Measurements from ENCODE around the gene CDKN1C.

Gene CDKN1C

DNA sequence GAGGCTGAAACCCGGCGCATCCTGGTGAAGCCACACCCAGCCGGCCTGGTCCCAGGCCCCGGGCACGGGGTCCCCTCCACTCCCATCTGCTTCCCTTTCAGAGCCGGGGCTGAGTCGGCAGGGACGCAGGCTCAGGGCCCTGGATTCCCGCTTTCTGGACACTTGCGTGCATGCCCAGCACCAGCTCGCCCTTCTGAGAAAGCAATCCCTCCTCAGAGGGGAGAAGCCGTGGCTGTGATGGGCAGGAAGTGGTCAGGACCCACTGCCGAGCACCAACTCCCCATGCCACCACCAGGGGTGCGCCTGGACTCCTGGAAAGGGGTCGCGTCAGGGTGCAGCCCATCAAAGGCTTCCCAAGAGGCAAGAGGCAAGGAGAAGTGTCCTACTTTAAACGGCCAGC is 15.1 kb downstream of the CDKN1C start:
- H3K9me3 Mint-ChIP-seq = no peaks in the 10 kb centered on the region
- H3K4me1 Mint-ChIP-seq (ENCODE audit: low read depth in 2 of 2) = peaks cover 5 to 14% of the 10 kb centered on the region in 2 donors
- DNase-seq (no peak), ATAC-seq (replicated peaks) (no peak)
- peaks cover 37 to 74% of the 10 kb centered on the region in 2 donors for H3K27me3 Mint-ChIP-seq
- H3K27ac Mint-ChIP-seq = no peak overlapping the region
- H3K4me3 Mint-ChIP-seq = no peak overlapping the region
- H3K36me3 Mint-ChIP-seq (ENCODE audit: insufficient read depth) = no peaks in the 10 kb centered on the region

DNA sequence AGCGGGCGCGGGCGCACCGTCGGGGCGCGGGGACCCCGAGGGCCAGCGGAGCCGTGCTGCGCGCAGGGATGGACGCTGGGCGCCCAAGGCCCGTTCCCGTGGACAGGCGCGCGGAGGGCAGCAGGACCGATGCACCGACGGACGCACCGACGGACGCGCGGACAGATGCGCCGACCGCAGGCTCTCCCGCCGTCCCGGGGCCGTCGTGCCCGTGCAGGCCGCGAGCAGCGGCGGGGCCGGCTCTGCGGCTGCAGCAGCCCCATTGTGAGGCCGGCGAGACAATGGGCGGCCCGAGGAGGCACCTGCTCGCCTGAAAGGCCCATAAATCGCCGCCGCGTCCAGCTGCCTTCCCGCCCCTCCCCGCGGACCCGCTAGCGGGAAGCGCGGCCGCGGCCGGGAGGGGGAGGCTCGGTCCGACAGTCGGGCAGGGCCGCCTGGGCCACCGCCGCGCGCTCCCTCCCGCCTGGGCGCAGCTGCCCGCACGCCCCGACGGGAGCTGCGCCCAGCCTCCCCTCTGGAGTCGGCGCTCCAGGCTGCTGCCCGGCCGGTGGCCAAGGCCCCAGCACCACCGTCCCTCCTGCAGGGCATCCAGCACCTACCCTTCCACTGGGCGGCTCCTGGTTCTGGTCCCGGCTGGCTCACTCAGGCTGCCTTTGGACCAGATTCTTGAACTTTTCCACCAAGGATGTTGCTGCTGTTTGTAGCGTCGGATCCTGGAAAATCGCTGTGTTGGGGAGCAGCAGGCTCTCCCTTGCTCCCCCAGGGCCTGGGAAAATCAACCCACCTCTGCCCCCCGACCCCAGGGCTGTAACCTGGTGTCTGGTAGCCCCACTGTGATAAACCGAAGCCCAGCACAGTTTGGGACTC is 15.8 kb downstream of the CDKN1C start:
- no peak overlapping the region for H3K4me3 Mint-ChIP-seq
- no peak overlapping the region for H3K27ac Mint-ChIP-seq
- no peak for ATAC-seq (replicated peaks)
- no peaks in the 10 kb centered on the region for H3K36me3 Mint-ChIP-seq (ENCODE audit: insufficient read depth)
- no peak for DNase-seq
- H3K27me3 Mint-ChIP-seq = peaks cover 41 to 75% of the 10 kb centered on the region in 2 donors
- H3K9me3 Mint-ChIP-seq = no peaks in the 10 kb centered on the region
- peaks cover 5 to 14% of the 10 kb centered on the region in 2 donors for H3K4me1 Mint-ChIP-seq (ENCODE audit: low read depth in 2 of 2)

DNA sequence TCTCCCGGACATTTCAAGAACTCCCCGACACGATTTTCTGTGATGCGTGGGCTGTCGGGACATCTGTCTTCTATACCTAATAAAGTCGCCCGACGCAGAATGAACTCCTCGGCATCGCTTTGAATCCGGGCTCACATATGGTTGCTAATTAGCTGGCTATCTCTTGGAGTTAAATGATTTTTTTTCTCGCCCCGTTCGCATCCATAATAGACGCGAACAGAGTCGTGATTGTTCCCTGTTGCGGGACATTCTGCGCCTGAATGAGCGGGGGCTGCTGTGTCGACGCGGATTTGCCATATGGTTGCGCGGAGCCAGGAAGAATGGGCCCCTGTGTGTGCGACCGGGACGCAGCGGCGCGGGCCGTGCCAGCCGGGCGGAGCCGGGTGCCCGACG is 16.4 kb downstream of the CDKN1C start:
- H3K36me3 Mint-ChIP-seq (ENCODE audit: insufficient read depth) = no peaks in the 10 kb centered on the region
- H3K9me3 Mint-ChIP-seq = no peaks in the 10 kb centered on the region
- ATAC-seq (replicated peaks) (no peak), DNase-seq (no peak)
- H3K27me3 Mint-ChIP-seq = peaks cover 48 to 75% of the 10 kb centered on the region in 2 donors
- no peak overlapping the region for H3K27ac Mint-ChIP-seq
- no peak overlapping the region for H3K4me3 Mint-ChIP-seq
- peaks cover 5 to 14% of the 10 kb centered on the region in 2 donors for H3K4me1 Mint-ChIP-seq (ENCODE audit: low read depth in 2 of 2)

DNA sequence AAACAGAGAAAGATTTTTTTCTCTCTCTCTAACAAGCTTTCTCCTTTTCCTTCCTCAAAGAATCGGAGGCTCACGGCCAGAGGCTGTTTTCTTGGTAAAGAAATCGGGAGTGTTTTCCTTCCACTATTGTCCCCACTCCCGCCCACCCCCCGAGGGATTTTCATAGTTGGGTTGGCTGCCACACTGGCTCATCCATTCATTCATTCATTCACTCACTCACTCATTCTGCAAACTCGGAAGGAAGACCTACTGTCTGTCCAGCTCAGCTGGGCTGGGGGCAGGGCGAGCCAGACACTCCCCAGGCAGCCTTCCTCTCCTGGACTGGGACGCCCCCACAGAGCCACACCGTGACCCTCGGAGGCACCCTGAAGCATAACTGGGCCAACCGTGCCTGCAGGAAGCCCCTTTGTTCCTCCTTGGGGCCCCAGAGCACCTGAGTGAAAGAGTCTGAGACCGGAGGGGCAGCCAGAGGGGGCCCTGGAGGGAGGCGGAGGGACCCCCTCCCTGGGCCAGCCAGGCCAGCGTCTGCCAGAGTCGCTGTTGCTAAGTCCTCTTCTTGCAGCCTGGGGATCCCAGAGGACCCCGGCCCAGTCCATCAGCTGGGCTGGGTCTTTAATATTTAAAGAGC is 17.0 kb downstream of the CDKN1C start:
- H3K4me3 Mint-ChIP-seq = peak overlapping the region in 1 of 2 donors; percentile 29
- no peaks in the 10 kb centered on the region for H3K36me3 Mint-ChIP-seq (ENCODE audit: insufficient read depth)
- H3K9me3 Mint-ChIP-seq = no peaks in the 10 kb centered on the region
- H3K27ac Mint-ChIP-seq = no peak overlapping the region
- DNase-seq (no peak), ATAC-seq (replicated peaks) (no peak)
- peaks cover 53 to 76% of the 10 kb centered on the region in 2 donors for H3K27me3 Mint-ChIP-seq
- peaks cover 5 to 14% of the 10 kb centered on the region in 2 donors for H3K4me1 Mint-ChIP-seq (ENCODE audit: low read depth in 2 of 2)

DNA sequence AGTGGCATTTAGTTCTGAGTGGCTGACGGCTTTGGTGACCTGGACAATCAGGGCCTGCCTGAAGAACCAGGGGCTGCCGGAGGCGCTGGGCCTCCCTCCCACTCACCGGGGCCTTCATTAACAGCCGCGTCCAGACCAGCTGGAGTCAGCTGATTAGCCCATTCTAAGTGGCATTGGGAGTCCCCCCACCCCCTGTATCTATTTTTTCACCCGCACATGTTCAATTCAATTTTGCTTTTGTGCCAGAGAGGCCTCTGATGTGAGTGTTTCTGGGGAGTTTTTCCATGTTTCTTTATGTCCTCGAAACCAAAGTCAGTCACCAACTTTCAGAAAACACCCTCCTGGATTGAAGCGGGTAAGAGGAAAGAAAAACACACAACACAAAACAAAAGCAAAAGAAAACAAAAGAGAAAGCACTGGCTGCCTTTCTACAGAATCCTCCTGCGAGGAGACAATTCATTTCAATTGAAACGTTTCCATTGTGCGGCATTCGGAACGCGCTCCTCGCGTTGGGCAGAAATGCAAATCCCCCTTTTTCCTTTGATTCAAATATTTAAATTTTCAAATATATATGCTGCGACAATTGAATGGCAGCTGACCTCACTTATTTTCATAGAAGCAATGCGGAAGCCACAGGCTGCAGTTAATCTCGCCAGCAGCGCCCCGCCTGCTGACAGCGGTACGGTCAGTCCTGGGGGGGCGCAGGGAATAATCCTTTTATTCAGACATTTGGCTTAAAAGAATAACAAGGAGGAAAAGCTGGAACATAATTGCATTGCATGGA is 17.7 kb downstream of the CDKN1C start:
- ATAC-seq (replicated peaks) (no peak), DNase-seq (no peak)
- no peaks in the 10 kb centered on the region for H3K36me3 Mint-ChIP-seq (ENCODE audit: insufficient read depth)
- no peak overlapping the region for H3K27ac Mint-ChIP-seq
- no peaks in the 10 kb centered on the region for H3K9me3 Mint-ChIP-seq
- peaks cover 5 to 14% of the 10 kb centered on the region in 2 donors for H3K4me1 Mint-ChIP-seq (ENCODE audit: low read depth in 2 of 2)
- H3K4me3 Mint-ChIP-seq = peak overlapping the region in 1 of 2 donors; percentile 29
- H3K27me3 Mint-ChIP-seq = peaks cover 56 to 83% of the 10 kb centered on the region in 2 donors

DNA sequence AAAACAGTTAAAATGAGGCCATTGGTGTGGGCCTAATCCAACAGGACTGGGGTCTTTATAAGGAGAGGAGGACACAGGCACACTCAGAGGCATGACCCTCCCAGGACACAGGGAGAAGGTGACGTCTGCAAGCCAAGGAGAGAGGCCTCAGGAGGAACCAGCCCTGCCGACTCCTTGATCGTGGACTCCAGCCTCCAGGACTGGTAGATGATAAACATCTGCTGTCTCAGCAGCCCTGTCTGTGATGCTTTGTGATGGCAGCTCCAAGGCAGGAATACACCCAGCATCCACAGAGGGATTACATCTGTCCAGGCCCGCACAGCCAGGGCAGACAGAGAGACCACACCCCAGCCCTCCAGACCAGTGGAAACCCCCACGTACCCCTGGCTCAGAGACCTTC is 18.4 kb downstream of the CDKN1C start:
- H3K4me3 Mint-ChIP-seq = no peak overlapping the region
- ATAC-seq (replicated peaks) = no peak
- peaks cover 5 to 14% of the 10 kb centered on the region in 2 donors for H3K4me1 Mint-ChIP-seq (ENCODE audit: low read depth in 2 of 2)
- no peak for DNase-seq
- no peaks in the 10 kb centered on the region for H3K36me3 Mint-ChIP-seq (ENCODE audit: insufficient read depth)
- H3K27me3 Mint-ChIP-seq = peaks cover 56 to 81% of the 10 kb centered on the region in 2 donors
- no peak overlapping the region for H3K27ac Mint-ChIP-seq
- H3K9me3 Mint-ChIP-seq = no peaks in the 10 kb centered on the region

DNA sequence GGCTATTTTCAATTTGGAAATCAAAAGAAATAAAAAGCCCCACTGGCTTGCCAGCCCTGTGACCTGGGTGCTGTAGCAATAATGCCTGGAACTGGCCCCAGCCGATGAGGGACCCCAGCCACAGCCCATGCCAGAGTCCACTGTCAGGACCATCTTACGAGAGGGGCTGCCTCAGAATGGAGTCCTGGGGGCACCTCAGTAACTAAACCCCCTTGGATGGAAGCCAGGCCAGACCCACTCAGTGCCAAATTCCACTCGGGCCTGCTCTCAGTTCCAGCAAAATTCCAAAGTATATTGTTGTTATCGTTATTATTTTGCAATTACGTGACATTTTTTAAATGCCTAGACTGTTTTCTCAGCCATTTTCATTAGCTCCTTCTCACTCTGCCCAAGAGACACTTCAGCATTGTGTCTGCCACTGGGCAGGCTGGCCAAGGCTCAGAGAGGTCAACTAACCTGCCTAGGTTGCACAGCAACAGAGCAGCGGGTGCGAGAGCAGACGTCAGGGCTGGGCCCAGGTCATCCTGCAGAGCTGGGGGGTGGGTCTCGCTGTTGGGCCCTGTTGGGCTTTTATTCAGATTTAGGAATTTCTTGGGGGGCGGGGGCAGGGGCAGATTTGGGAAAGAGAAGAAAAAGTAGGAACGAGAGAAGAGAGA is 19.5 kb downstream of the CDKN1C start:
- Mint-ChIP-seq H3K4me3 (no peak overlapping the region), H3K27ac (no peak overlapping the region), H3K36me3 (ENCODE audit: insufficient read depth) (no peaks in the 10 kb centered on the region), H3K27me3 (peaks cover 51 to 80% of the 10 kb centered on the region in 2 donors), H3K4me1 (ENCODE audit: low read depth in 2 of 2) (peaks cover under 1 to 8% of the 10 kb centered on the region in 2 donors), H3K9me3 (no peaks in the 10 kb centered on the region)
- no peak for ATAC-seq (replicated peaks)
- no peak for DNase-seq

DNA sequence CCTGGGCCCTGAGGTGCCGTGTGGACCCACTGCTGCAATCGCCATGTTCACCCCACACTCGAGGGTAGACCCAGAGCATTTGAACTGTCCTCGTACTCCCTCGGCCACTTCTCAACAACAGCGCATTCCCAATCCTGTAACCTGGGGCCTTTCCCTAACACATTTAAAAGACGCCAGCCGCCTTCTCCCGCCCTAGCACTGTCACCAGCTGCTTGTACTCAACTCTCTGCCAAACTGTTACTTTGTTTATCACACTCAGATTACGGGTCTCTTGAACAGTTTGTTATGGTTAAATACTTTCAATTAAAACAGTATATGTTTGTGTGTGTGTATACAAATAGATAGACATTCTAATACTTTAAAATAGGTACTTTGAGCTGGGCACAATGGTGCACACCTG is 20.7 kb downstream of the CDKN1C start:
- no peaks in the 10 kb centered on the region for H3K36me3 Mint-ChIP-seq (ENCODE audit: insufficient read depth)
- no peak overlapping the region for H3K27ac Mint-ChIP-seq
- H3K27me3 Mint-ChIP-seq = peaks cover 49 to 81% of the 10 kb centered on the region in 2 donors
- H3K4me1 Mint-ChIP-seq (ENCODE audit: low read depth in 2 of 2) = peaks cover 0 to 7% of the 10 kb centered on the region in 2 donors
- H3K9me3 Mint-ChIP-seq = no peaks in the 10 kb centered on the region
- DNase-seq (no peak), ATAC-seq (replicated peaks) (no peak)
- H3K4me3 Mint-ChIP-seq = no peak overlapping the region

DNA sequence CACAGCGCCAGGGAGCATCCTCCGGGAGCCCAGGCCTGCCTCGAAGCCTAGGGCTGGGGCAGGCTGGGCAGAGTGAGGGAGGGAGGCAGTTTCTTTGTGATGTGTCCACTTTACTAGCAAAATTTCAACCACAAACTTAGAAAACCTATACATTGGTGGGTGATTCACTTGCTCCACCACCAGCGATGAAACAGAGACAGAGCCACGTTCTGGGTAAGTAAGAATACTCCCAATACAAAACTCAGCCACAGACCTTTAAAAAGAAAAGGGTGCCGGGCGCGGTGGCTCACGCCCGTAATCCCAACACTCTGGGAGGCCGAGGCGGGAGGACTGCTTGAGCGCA is 22.3 kb downstream of the CDKN1C start:
- no peak overlapping the region for H3K27ac Mint-ChIP-seq
- DNase-seq (no peak), ATAC-seq (replicated peaks) (no peak)
- peaks cover 0 to 4% of the 10 kb centered on the region in 2 donors for H3K4me1 Mint-ChIP-seq (ENCODE audit: low read depth in 2 of 2)
- H3K9me3 Mint-ChIP-seq = no peaks in the 10 kb centered on the region
- H3K4me3 Mint-ChIP-seq = no peak overlapping the region
- no peaks in the 10 kb centered on the region for H3K36me3 Mint-ChIP-seq (ENCODE audit: insufficient read depth)
- H3K27me3 Mint-ChIP-seq = peaks cover 43 to 77% of the 10 kb centered on the region in 2 donors

DNA sequence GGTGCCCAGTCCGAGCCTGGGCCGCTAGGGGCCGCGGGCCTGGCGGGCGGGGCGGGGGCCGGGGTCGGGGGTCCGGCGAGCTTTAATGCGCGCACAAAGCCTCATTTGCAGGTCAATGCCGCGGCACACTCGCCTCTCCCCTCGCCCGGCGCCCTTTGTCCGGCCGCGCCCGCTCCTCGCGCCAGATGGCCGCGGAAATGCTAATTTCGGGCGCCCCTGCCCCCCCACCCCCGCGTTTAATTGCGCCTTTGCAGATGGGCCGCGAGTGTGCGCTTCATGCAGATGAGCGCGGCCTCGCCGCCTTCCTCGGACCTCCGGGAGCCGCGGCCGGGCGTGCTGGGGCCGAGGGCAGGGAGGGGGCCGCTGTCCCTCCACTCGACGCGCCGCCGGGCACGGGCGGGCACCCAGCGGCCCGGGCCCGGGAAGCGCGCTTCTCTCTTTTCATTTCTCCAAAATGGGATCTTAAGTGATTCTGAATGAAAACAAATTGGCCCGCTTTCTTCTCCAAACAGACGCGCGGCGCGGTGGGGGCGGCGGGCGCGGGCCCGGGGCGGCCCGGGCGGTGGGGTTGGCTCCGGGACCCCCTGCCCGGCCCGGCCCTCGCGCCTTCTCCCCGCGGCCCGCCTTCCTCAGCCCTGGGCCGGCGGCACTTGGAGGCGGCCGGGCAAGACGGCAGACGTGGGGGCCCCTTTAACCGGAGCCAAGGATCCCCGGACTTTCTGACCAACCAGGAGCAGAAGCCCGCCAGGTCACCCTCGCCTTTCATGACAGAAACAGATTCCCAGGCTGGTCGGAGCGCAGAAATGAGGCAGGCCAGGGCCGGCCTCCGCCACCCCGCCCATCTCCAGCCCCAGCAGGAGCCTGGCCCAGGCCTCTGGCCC is 22.9 kb downstream of the CDKN1C start:
- Mint-ChIP-seq H3K27me3 (peaks cover 36 to 71% of the 10 kb centered on the region in 2 donors), H3K27ac (no peak overlapping the region), H3K4me1 (ENCODE audit: low read depth in 2 of 2) (peaks cover 0 to 2% of the 10 kb centered on the region in 2 donors), H3K9me3 (no peaks in the 10 kb centered on the region), H3K36me3 (ENCODE audit: insufficient read depth) (no peaks in the 10 kb centered on the region), H3K4me3 (no peak overlapping the region)
- DNase-seq (no peak), ATAC-seq (replicated peaks) (no peak)

DNA sequence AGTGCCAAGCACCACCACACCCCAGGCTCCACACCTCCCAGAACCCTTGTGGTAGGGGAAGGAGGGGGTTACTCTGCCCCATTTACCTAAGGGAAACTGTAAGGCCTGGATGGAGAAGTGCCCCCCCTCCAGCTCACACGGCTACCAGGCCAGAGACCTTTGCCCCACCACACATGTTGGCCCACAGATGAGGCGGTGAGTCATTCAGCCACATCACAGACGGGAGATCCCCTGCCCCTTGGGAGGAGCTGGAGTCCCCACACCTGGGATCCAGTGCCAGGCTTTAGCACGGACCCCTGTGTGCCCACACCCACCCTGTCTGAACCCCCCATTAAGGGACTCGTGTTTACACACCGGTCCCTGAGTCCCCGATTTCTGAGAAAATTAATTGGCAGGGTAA is 24.9 kb downstream of the CDKN1C start:
- Mint-ChIP-seq H3K4me3 (no peak overlapping the region), H3K27ac (no peak overlapping the region), H3K36me3 (ENCODE audit: insufficient read depth) (peaks cover 3% of the 10 kb centered on the region), H3K9me3 (no peaks in the 10 kb centered on the region), H3K27me3 (peaks cover 31 to 53% of the 10 kb centered on the region in 2 donors), H3K4me1 (ENCODE audit: low read depth in 2 of 2) (peaks cover 0 to 2% of the 10 kb centered on the region in 2 donors)
- DNase-seq (no peak), ATAC-seq (replicated peaks) (peak; percentile 43)

DNA sequence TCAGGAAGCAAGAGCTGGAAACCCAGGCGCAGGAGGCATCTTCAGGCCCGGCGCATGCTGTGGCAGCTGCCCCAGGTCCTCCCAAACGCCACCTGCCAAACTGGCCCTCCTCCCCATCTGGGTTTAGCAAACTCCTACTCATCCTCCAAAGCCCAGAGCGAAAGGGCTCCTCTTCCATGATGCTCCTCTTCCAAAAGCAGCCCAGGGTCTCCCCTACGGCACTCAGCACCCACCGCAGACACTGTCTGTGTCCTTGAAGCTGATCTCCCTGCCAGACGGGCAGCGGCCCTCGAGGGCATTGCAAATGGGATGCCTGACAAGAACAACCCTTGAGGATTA is 25.9 kb downstream of the CDKN1C start:
- H3K9me3 Mint-ChIP-seq = no peaks in the 10 kb centered on the region
- peaks cover 0 to 2% of the 10 kb centered on the region in 2 donors for H3K4me1 Mint-ChIP-seq (ENCODE audit: low read depth in 2 of 2)
- H3K27ac Mint-ChIP-seq = no peak overlapping the region
- H3K27me3 Mint-ChIP-seq = peaks cover 26 to 46% of the 10 kb centered on the region in 2 donors
- ATAC-seq (replicated peaks) = no peak
- peaks cover 3% of the 10 kb centered on the region for H3K36me3 Mint-ChIP-seq (ENCODE audit: insufficient read depth)
- H3K4me3 Mint-ChIP-seq = no peak overlapping the region
- DNase-seq = no peak

All from effector memory CD8-positive, alpha-beta T cell (primary cell).